ENCODE measurements around the gene EFHD1. TPM values are rescaled to one million over a fixed set of nuclear protein-coding genes. Genes with fewer than 3 reads are reported as not detected.
"Not testable (repeated sequence)": the region's sequence is repeated elsewhere in the genome, so short reads cannot be mapped to it uniquely, and the experiment has no call there.

EFHD1 gene
- total and polyA plus RNA-seq, 2 experiments from 2014 or later: 3.4 to 6.4 TPM

DNA sequence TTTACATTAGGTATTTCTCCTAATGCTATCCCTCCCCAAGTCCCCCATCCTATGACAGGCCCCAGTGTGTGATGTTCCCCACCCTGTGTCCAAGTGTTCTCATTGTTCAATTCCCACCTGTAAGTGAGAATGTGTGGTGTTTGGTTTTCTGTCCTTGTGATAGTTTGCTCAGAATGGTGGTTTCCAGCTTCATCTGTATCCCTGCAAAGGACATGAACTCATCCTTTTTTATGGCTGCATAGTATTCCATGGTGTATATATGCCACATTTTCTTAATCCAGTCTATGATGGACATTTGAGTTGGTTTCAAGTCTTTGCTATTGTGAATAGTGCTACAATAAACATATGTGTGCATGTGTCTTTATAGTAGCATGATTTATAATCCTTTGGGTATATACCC lies 86.7 kb downstream of the EFHD1 start:
- not testable (repeated sequence) for H3K27me3 Mint-ChIP-seq (ENCODE audit: insufficient read depth, low read depth, poor library complexity); H3K27ac Mint-ChIP-seq; H3K27me3 ChIP-seq (ENCODE audit: insufficient read depth); H3K9me3 Mint-ChIP-seq; DNase-seq (ENCODE audit: low spot score); H3K9me2 ChIP-seq (ENCODE audit: insufficient read depth); ATAC-seq; H3K4me1 ChIP-seq (ENCODE audit: insufficient read depth); H3K36me3 ChIP-seq (ENCODE audit: insufficient read depth); H3K4me3 ChIP-seq; H3K4me3 Mint-ChIP-seq; H3K4me1 Mint-ChIP-seq; H3K27ac ChIP-seq (ENCODE audit: low read depth); H3K4me2 ChIP-seq; H3F3A ChIP-seq (replicated peaks; ENCODE audit: low read depth); H2AFZ ChIP-seq
- Histone ChIP-seq H3K79me2 (replicated peaks; ENCODE audit: insufficient read depth) (peaks cover 96% of the 10 kb centered on the region), H4K20me1 (replicated peaks; ENCODE audit: insufficient read depth) (peaks cover 54% of the 10 kb centered on the region)
- H3K36me3 Mint-ChIP-seq (ENCODE audit: low read depth): peaks cover 40% of the 10 kb centered on the region; the same call in 2 of the 3 replicates

DNA sequence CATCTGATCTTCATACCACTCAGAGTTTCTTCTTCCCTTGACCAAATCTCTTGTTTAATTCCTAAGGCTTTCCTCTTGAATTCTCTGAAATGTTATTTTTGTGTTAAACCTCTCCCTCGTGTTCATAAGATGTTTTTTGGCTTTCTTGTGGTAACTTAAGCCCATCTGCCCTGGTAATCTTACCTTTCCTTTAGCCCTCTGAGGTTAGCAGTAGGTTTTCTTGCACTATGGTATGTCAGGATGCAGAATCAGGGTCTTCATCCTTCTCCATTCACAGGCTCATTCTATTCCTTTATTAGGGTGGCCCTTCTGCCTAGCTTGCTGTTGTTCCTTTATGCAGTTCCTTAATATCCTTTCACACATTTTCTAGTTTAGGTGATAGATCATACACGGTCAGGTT lies 87.9 kb downstream of the EFHD1 start:
- Histone ChIP-seq H3K79me2 (replicated peaks; ENCODE audit: insufficient read depth) (peaks cover 96% of the 10 kb centered on the region), H3K27ac (ENCODE audit: low read depth) (no peak overlapping the region), H3K4me3 (no peak overlapping the region), H3K9me2 (ENCODE audit: insufficient read depth) (no peaks in the 10 kb centered on the region), H3K4me1 (ENCODE audit: insufficient read depth) (no peaks in the 10 kb centered on the region), H4K20me1 (replicated peaks; ENCODE audit: insufficient read depth) (peaks cover 60% of the 10 kb centered on the region), H3K36me3 (ENCODE audit: insufficient read depth) (no peaks in the 10 kb centered on the region), H3K27me3 (ENCODE audit: insufficient read depth) (no peaks in the 10 kb centered on the region), H3K4me2 (no peak overlapping the region), H3F3A (replicated peaks; ENCODE audit: low read depth) (no peaks in the 10 kb centered on the region), H2AFZ (no peak overlapping the region)
- H3K4me3 Mint-ChIP-seq: no peak overlapping the region
- peaks cover 3% of the 10 kb centered on the region; the same call in 1 of the 3 replicates for H3K4me1 Mint-ChIP-seq
- DNase-seq (ENCODE audit: low spot score) (no peak), ATAC-seq (no peak)
- no peaks in the 10 kb centered on the region for H3K9me3 Mint-ChIP-seq
- peaks cover 2% of the 10 kb centered on the region for H3K27me3 Mint-ChIP-seq (ENCODE audit: insufficient read depth, low read depth, poor library complexity)
- no peak for TF ChIP-seq STAT1 (IDR thresholded peaks at IDR 0.05; ENCODE audit: unreplicated experiment)
- TF ChIP-seq CREB1 (CRISPR knock-in tag; IDR thresholded peaks at IDR 0.05; ENCODE audit: low read depth): no peak
- TF ChIP-seq ZNF331 (CRISPR knock-in tag; IDR thresholded peaks at IDR 0.05; ENCODE audit: low read depth): no peak
- TF ChIP-seq, protein P1, sequence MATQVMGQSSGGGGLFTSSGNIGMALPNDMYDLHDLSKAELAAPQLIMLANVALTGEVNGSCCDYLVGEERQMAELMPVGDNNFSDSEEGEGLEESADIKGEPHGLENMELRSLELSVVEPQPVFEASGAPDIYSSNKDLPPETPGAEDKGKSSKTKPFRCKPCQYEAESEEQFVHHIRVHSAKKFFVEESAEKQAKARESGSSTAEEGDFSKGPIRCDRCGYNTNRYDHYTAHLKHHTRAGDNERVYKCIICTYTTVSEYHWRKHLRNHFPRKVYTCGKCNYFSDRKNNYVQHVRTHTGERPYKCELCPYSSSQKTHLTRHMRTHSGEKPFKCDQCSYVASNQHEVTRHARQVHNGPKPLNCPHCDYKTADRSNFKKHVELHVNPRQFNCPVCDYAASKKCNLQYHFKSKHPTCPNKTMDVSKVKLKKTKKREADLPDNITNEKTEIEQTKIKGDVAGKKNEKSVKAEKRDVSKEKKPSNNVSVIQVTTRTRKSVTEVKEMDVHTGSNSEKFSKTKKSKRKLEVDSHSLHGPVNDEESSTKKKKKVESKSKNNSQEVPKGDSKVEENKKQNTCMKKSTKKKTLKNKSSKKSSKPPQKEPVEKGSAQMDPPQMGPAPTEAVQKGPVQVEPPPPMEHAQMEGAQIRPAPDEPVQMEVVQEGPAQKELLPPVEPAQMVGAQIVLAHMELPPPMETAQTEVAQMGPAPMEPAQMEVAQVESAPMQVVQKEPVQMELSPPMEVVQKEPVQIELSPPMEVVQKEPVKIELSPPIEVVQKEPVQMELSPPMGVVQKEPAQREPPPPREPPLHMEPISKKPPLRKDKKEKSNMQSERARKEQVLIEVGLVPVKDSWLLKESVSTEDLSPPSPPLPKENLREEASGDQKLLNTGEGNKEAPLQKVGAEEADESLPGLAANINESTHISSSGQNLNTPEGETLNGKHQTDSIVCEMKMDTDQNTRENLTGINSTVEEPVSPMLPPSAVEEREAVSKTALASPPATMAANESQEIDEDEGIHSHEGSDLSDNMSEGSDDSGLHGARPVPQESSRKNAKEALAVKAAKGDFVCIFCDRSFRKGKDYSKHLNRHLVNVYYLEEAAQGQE (IDR thresholded peaks at IDR 0.05; ENCODE audit: unreplicated experiment): no peak
- TF ChIP-seq ZNF114 (CRISPR knock-in tag; IDR thresholded peaks at IDR 0.05): no peak
- no peak for TF ChIP-seq EZH2phosphoT487 (IDR thresholded peaks at IDR 0.05; ENCODE audit: unreplicated experiment)
- TF ChIP-seq, protein P2, sequence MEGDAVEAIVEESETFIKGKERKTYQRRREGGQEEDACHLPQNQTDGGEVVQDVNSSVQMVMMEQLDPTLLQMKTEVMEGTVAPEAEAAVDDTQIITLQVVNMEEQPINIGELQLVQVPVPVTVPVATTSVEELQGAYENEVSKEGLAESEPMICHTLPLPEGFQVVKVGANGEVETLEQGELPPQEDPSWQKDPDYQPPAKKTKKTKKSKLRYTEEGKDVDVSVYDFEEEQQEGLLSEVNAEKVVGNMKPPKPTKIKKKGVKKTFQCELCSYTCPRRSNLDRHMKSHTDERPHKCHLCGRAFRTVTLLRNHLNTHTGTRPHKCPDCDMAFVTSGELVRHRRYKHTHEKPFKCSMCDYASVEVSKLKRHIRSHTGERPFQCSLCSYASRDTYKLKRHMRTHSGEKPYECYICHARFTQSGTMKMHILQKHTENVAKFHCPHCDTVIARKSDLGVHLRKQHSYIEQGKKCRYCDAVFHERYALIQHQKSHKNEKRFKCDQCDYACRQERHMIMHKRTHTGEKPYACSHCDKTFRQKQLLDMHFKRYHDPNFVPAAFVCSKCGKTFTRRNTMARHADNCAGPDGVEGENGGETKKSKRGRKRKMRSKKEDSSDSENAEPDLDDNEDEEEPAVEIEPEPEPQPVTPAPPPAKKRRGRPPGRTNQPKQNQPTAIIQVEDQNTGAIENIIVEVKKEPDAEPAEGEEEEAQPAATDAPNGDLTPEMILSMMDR (conservative IDR thresholded peaks at IDR 0.05; ENCODE audit: low read depth in 2 of 2): no peak
- no peak for TF ChIP-seq NANOG (IDR thresholded peaks at IDR 0.05; ENCODE audit: borderline replicate concordance)
- no peak for TF ChIP-seq POLR2AphosphoS5 (IDR thresholded peaks at IDR 0.05; ENCODE audit: low read depth)
- TF ChIP-seq JUNB (IDR thresholded peaks at IDR 0.05; ENCODE audit: unreplicated experiment): no peak
- H3K27ac Mint-ChIP-seq: peak overlapping the region; percentile 21; the same call in 1 of the 2 replicates
- peaks cover 40% of the 10 kb centered on the region; the same call in 2 of the 3 replicates for H3K36me3 Mint-ChIP-seq (ENCODE audit: low read depth)

Measured in GM23338 (cell line).